K562 (cell line): Measurements from ENCODE around the gene GRAMD2B. TPM values are rescaled to one million over a fixed set of nuclear protein-coding genes. Genes with fewer than 3 reads are reported as not detected.
A peak's percentile ranks its signal among the peaks of the same experiment; 100 is the strongest.

Experiments used
- DACH1 ChIP-seq: fragments of 450-650 bp; IDR thresholded peaks from 2 replicates; pipeline ENCODE4 v1.6.1; 2018; ENCODE audit not compliant: partially characterized antibody
- FIP1L1 ChIP-seq: fragments of 200-400 bp; formaldehyde crosslinking; IDR thresholded peaks from 2 replicates; pipeline ENCODE4 v1.6.1; 2018; ENCODE audit warnings: mild to moderate bottlenecking, low read depth, low read length; ENCODE audit not compliant: poor library complexity, severe bottlenecking
- HMBOX1 ChIP-seq: sonication (generic); IDR thresholded peaks from 2 replicates; pipeline ENCODE4 v1.6.1; 2016
- HOXB6 ChIP-seq: fragments of 250-450 bp; sonication (Bioruptor Pico); IDR thresholded peaks from 2 replicates; pipeline ENCODE4 v1.5.1; 2022; ENCODE audit warnings: mild to moderate bottlenecking, borderline replicate concordance
- ILK ChIP-seq: fragments of 450-650 bp; IDR thresholded peaks from 2 replicates; pipeline ENCODE4 v1.6.1; 2016; ENCODE audit warnings: missing genetic modification characterization, low read depth, mild to moderate bottlenecking, missing compliant biosample characterization, moderate library complexity, borderline replicate concordance
- KLF1 ChIP-seq: fragments of 450-650 bp; IDR thresholded peaks from 2 replicates; pipeline ENCODE4 v1.6.1; 2016; ENCODE audit warnings: missing genetic modification characterization, missing compliant biosample characterization
- MEF2D ChIP-seq: conservative IDR thresholded peaks from 2 replicates; pipeline ENCODE4 v1.6.1; 2016; ENCODE audit warnings: low read depth, missing genetic modification characterization, missing compliant biosample characterization
- NCOA1 ChIP-seq: fragments of 450-650 bp; IDR thresholded peaks from 2 replicates; pipeline ENCODE4 v1.6.1; 2016; ENCODE audit warnings: low read depth
- NFIC ChIP-seq: fragments of 450-650 bp; IDR thresholded peaks from 2 replicates; pipeline ENCODE4 v1.6.1; 2017; ENCODE audit warnings: mild to moderate bottlenecking, inconsistent platforms
- SOX6 ChIP-seq: fragments of 450-650 bp; IDR thresholded peaks from 2 replicates; pipeline ENCODE4 v1.6.1; 2014; ENCODE audit warnings: mild to moderate bottlenecking
- ZNF143 ChIP-seq: sonication (generic); formaldehyde crosslinking; IDR thresholded peaks from 2 replicates; pipeline ENCODE4 v1.9.0; 2022; ENCODE audit warnings: mild to moderate bottlenecking, missing genetic modification reagents
- polyA plus RNA-seq, 8 experiments: library from polyadenylated mRNA; depleted of rRNA in 4 of 8; stranded (reverse) in 5 of 8; unstranded in 3 of 8; fragments of >200 nt; fragmentation: Nextera tagmentation in 2 of 8; fragmentation: Illumina TruSeq in 1 of 8; extraction: Ambion mirVana in 2 of 8; extraction: Trizol in 1 of 8; gene quantifications; 2 replicates each; pipeline versions ENCODE4 v1.2.1 to v1.2.3, GENCODE V29; 2011 to 2014; ENCODE audit warnings: inconsistent platforms in 1 of 8, missing spikeins in 1 of 8
- total RNA-seq, 7 experiments: library from RNA; depleted of rRNA in 6 of 7; stranded (reverse); fragments of >200 nt in 6 of 7; fragmentation: Illumina TruSeq in 2 of 7; extraction: Trizol in 2 of 7; gene quantifications; 2 replicates each; pipeline versions ENCODE4 v1.2.1 to v1.2.3, GENCODE V29; 2011 to 2021; ENCODE audit warnings: low replicate concordance in 1 of 7
- TF ChIP-seq, protein P1 (sequence below): fragments of 250-450 bp; sonication (Bioruptor Pico); IDR thresholded peaks from 2 replicates; pipeline ENCODE4 v1.8.0; 2021; ENCODE audit warnings: moderate library complexity, mild to moderate bottlenecking, inconsistent platforms
- TF ChIP-seq, protein P2 (sequence below): fragments of 250-450 bp; sonication (Bioruptor Pico); IDR thresholded peaks from 2 replicates; pipeline ENCODE4 v1.4.0; 2020
- TF ChIP-seq, protein P3 (sequence below): fragments of 250-450 bp; sonication (Bioruptor Pico); IDR thresholded peaks from 2 replicates; pipeline ENCODE4 v1.8.0; 2022; ENCODE audit warnings: inconsistent platforms, mild to moderate bottlenecking, moderate library complexity, borderline replicate concordance

The GRAMD2B gene
- total and polyA plus RNA-seq, 9 of the 15 experiments (the other 6 are each of a cell fraction or from before 2014, with no cell fraction given), result 0.32 to 4.2 (median 1.4) TPM

DNA sequence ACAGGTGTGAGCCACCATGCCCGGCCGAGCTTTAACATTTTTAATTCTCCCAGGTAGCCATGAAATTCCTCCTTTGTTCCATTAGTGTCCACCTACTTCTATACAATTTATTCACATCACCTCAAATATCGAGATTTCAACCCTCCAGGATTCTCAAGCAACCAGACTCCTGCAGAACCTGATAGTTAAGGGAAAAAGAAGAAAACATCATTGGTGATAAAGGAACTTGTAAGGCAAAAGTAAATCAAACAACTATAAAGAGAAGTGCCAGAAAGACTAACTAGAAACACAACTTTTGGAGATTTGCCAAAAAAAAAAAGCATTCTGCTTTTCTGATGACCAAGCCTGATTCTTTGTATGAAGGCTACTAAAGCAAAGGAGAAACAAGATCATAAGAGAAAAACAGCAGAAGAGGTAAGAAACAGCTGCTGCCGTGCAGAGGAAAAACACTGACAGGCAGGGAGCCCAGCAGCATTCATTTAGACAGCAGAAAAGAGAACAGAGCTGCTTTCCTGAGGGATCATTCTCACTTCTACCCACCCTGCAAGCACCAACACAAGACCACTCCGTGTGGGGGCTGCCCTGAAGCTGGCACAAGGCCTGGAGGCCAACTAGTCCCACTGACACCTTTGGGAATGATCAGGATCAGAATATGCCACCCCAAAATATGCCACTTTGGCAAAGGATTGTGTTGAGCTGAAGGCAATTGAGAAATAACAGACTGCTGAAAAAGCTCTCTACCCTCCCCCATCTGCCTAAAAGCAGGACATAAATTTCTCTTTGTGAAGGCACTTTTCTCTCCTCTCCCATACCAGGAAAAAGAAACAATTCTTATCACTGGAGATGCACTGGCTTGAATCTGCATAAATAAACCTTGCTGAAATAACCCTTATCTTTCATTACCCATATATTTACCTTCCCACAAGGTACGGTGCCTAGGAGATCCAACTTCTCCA is 96.7 kb downstream of the GRAMD2B start (continued):
- TF ChIP-seq, protein P1, sequence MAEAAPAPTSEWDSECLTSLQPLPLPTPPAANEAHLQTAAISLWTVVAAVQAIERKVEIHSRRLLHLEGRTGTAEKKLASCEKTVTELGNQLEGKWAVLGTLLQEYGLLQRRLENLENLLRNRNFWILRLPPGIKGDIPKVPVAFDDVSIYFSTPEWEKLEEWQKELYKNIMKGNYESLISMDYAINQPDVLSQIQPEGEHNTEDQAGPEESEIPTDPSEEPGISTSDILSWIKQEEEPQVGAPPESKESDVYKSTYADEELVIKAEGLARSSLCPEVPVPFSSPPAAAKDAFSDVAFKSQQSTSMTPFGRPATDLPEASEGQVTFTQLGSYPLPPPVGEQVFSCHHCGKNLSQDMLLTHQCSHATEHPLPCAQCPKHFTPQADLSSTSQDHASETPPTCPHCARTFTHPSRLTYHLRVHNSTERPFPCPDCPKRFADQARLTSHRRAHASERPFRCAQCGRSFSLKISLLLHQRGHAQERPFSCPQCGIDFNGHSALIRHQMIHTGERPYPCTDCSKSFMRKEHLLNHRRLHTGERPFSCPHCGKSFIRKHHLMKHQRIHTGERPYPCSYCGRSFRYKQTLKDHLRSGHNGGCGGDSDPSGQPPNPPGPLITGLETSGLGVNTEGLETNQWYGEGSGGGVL (CRISPR knock-in tag), result no peak
- TF ChIP-seq FIP1L1 (no peak), NFIC (peak; percentile 95), SOX6 (peak; percentile 84), HOXB6 (CRISPR knock-in tag) (no peak), ILK (tag) (no peak), NCOA1 (peak; percentile 54; the same call in 1 of the 2 replicates), HMBOX1 (peak; percentile 55; the same call in 1 of the 2 replicates), MEF2D (tag) (no peak), KLF1 (no peak), ZNF143 (no peak), DACH1 (peak; percentile 41)
- TF ChIP-seq, protein P2, sequence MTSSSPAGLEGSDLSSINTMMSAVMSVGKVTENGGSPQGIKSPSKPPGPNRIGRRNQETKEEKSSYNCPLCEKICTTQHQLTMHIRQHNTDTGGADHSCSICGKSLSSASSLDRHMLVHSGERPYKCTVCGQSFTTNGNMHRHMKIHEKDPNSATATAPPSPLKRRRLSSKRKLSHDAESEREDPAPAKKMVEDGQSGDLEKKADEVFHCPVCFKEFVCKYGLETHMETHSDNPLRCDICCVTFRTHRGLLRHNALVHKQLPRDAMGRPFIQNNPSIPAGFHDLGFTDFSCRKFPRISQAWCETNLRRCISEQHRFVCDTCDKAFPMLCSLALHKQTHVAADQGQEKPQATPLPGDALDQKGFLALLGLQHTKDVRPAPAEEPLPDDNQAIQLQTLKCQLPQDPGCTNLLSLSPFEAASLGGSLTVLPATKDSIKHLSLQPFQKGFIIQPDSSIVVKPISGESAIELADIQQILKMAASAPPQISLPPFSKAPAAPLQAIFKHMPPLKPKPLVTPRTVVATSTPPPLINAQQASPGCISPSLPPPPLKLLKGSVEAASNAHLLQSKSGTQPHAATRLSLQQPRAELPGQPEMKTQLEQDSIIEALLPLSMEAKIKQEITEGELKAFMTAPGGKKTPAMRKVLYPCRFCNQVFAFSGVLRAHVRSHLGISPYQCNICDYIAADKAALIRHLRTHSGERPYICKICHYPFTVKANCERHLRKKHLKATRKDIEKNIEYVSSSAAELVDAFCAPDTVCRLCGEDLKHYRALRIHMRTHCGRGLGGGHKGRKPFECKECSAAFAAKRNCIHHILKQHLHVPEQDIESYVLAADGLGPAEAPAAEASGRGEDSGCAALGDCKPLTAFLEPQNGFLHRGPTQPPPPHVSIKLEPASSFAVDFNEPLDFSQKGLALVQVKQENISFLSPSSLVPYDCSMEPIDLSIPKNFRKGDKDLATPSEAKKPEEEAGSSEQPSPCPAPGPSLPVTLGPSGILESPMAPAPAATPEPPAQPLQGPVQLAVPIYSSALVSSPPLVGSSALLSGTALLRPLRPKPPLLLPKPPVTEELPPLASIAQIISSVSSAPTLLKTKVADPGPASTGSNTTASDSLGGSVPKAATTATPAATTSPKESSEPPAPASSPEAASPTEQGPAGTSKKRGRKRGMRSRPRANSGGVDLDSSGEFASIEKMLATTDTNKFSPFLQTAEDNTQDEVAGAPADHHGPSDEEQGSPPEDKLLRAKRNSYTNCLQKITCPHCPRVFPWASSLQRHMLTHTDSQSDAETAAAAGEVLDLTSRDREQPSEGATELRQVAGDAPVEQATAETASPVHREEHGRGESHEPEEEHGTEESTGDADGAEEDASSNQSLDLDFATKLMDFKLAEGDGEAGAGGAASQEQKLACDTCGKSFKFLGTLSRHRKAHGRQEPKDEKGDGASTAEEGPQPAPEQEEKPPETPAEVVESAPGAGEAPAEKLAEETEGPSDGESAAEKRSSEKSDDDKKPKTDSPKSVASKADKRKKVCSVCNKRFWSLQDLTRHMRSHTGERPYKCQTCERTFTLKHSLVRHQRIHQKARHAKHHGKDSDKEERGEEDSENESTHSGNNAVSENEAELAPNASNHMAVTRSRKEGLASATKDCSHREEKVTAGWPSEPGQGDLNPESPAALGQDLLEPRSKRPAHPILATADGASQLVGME (CRISPR knock-in tag), result no peak
- TF ChIP-seq, protein P3, sequence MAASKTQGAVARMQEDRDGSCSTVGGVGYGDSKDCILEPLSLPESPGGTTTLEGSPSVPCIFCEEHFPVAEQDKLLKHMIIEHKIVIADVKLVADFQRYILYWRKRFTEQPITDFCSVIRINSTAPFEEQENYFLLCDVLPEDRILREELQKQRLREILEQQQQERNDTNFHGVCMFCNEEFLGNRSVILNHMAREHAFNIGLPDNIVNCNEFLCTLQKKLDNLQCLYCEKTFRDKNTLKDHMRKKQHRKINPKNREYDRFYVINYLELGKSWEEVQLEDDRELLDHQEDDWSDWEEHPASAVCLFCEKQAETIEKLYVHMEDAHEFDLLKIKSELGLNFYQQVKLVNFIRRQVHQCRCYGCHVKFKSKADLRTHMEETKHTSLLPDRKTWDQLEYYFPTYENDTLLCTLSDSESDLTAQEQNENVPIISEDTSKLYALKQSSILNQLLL (CRISPR knock-in tag), result no peak
